Parathyroid adenoma (tissue), 2 donors: Measurements from ENCODE around the gene NDUFS3.

Source experiments
- H2AFZ ChIP-seq: fragments of 300-600 bp; sonication (generic); one replicate; pipeline ENCODE4 v1.7.0; 2017; ENCODE audit warnings: antibody characterized with exemption, mild to moderate bottlenecking
- H3K27ac ChIP-seq: fragments of 300-600 bp; sonication (generic); one replicate; pipeline ENCODE4 v1.7.0; 2017
- H3K27me3 ChIP-seq: fragments of 300-600 bp; sonication (generic); one replicate; pipeline ENCODE4 v1.7.0; 2017; ENCODE audit warnings: low read length; ENCODE audit not compliant: control insufficient read depth, insufficient read depth
- H3K36me3 ChIP-seq: fragments of 300-600 bp; sonication (generic); one replicate; pipeline ENCODE4 v1.7.0; 2017; ENCODE audit warnings: low read length; ENCODE audit not compliant: control insufficient read depth, insufficient read depth
- H3K4me1 ChIP-seq: fragments of 300-600 bp; sonication (generic); one replicate; pipeline ENCODE4 v1.7.0; 2017; ENCODE audit warnings: control low read depth
- H3K4me2 ChIP-seq: fragments of 300-600 bp; sonication (generic); one replicate; pipeline ENCODE4 v1.7.0; 2017; ENCODE audit warnings: low read length
- H3K4me3 ChIP-seq: fragments of 300-600 bp; sonication (generic); one replicate; pipeline ENCODE4 v1.7.0; 2017; ENCODE audit warnings: low read depth, low read length
- H3K79me2 ChIP-seq: fragments of 300-600 bp; sonication (generic); one replicate; pipeline ENCODE4 v1.7.0; 2017; ENCODE audit warnings: control low read depth
- H3K9ac ChIP-seq: fragments of 300-600 bp; sonication (generic); one replicate; pipeline ENCODE4 v1.7.0; 2017; ENCODE audit warnings: mild to moderate bottlenecking
- H3K9me3 ChIP-seq: fragments of 300-600 bp; sonication (generic); one replicate; pipeline ENCODE4 v1.7.0; 2017; ENCODE audit warnings: low read length; ENCODE audit not compliant: control insufficient read depth
- TF ChIP-seq, protein P1 (sequence below): fragments of 300-600 bp; sonication (generic); IDR thresholded peaks from one replicate; pipeline ENCODE4 v1.7.0; 2017; ENCODE audit warnings: antibody characterized with exemption, mild to moderate bottlenecking
- donor health status: primary hyperparathyroidism.

The NDUFS3 gene

DNA sequence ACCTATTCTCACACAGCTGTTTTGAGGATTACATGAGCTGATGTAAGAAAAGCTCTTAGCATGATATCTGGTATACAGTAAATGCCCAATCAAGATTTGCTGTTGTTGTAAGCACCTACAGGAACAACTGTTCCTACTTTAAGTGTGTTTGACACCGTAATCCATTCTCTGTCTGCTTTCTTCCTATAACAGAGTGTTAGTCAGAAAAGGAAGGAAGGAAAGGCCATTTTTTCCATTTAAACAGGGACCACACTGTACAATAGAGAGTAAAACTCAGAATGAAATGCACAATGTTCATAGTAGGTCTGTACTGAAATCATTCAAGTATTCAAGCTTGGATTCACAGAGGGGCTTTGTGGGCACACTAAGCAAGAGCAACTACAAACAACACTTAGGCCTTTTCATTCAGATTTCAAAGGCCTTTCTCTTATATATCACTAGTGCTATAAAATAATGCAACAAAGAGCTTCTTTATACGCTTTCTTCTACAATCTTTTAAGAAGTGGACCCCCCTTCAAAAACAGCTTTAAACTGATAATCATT, 42.0 kb downstream of the NDUFS3 start:
- H3K79me2 ChIP-seq: no peaks in the 10 kb centered on the region
- no peak overlapping the region for H3K9ac ChIP-seq
- no peaks in the 10 kb centered on the region for H3K9me3 ChIP-seq
- no peaks in the 10 kb centered on the region for H3K27me3 ChIP-seq
- H3K36me3 ChIP-seq: no peaks in the 10 kb centered on the region
- H3K27ac ChIP-seq: no peak overlapping the region
- H3K4me1 ChIP-seq: no peaks in the 10 kb centered on the region
- no peak overlapping the region for H3K4me2 ChIP-seq
- H3K4me3 ChIP-seq: no peak overlapping the region
- H2AFZ ChIP-seq: no peak overlapping the region
- TF ChIP-seq, protein P1, sequence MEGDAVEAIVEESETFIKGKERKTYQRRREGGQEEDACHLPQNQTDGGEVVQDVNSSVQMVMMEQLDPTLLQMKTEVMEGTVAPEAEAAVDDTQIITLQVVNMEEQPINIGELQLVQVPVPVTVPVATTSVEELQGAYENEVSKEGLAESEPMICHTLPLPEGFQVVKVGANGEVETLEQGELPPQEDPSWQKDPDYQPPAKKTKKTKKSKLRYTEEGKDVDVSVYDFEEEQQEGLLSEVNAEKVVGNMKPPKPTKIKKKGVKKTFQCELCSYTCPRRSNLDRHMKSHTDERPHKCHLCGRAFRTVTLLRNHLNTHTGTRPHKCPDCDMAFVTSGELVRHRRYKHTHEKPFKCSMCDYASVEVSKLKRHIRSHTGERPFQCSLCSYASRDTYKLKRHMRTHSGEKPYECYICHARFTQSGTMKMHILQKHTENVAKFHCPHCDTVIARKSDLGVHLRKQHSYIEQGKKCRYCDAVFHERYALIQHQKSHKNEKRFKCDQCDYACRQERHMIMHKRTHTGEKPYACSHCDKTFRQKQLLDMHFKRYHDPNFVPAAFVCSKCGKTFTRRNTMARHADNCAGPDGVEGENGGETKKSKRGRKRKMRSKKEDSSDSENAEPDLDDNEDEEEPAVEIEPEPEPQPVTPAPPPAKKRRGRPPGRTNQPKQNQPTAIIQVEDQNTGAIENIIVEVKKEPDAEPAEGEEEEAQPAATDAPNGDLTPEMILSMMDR: no peak

DNA sequence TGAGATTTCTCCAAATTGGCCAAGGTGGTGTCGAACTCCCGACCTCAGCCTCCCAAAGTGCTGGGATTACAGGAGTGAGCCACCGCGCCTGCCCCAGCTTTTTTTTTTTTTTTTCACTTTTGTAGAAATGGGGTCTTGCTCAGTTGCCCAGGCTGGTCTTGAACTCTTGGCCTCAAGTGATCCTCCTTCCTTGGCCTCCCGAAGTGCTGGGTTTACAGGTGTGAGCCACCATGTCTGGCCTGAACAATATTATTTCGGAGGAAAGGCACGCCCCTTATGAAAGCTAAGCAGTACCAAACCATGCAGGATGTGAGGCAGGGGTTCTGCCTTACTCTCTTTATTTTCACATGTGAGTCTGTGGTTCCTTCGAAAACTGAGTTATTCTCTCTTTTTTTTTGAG, 47.4 kb downstream of the NDUFS3 start:
- TF ChIP-seq, protein P1: no peak
- no peaks in the 10 kb centered on the region for H3K27me3 ChIP-seq
- H3K4me2 ChIP-seq: no peak overlapping the region
- H3K4me1 ChIP-seq: no peaks in the 10 kb centered on the region
- H3K9me3 ChIP-seq: no peaks in the 10 kb centered on the region
- no peaks in the 10 kb centered on the region for H3K36me3 ChIP-seq
- no peak overlapping the region for H3K27ac ChIP-seq
- no peak overlapping the region for H3K9ac ChIP-seq
- H2AFZ ChIP-seq: no peak overlapping the region
- H3K4me3 ChIP-seq: no peak overlapping the region
- H3K79me2 ChIP-seq: no peaks in the 10 kb centered on the region

DNA sequence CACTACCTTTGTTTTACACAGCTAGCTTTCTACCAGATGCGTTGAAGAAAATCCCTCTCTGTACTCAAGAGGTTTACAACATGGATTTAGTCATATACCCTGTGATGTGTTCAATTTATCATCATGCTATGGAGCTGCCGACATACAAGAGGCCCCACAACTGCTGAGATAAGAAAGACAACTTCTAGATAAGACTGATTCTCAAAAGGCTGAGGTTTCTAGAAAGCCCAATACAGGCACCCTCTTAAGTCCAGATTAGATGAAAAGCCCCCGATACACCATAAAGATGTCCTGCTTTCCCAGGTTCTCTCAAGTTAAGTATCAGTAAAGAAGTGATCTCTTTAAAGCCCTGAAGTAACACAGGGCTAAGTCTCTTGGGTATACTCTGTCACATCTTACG, 49.2 kb downstream of the NDUFS3 start:
- H3K4me1 ChIP-seq: no peaks in the 10 kb centered on the region
- H3K4me3 ChIP-seq: no peak overlapping the region
- no peak overlapping the region for H2AFZ ChIP-seq
- H3K79me2 ChIP-seq: no peaks in the 10 kb centered on the region
- H3K9ac ChIP-seq: no peak overlapping the region
- no peaks in the 10 kb centered on the region for H3K9me3 ChIP-seq
- no peaks in the 10 kb centered on the region for H3K36me3 ChIP-seq
- TF ChIP-seq, protein P1: no peak
- no peaks in the 10 kb centered on the region for H3K27me3 ChIP-seq
- H3K4me2 ChIP-seq: no peak overlapping the region
- H3K27ac ChIP-seq: no peak overlapping the region

DNA sequence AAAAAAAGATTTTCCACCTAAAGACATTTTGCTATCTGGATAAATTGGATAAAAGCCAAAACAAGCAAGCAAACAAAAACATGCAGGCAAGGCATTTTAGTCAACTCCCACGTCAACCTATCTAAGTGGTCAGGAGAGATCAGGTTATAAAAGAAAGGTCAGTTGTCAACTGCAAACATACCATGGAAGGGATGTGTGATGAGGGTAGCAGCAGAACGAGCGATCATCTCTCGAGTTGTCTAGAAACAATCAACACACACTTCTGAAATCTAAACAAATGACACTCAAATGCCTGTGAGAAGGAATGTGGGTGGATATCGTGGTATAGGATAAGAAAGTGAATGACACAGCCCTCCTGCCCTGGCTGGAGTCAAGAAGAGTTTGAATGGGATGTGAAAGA, 52.6 kb downstream of the NDUFS3 start:
- Histone ChIP-seq H2AFZ (no peak overlapping the region), H3K27me3 (no peaks in the 10 kb centered on the region), H3K4me1 (no peaks in the 10 kb centered on the region), H3K79me2 (no peaks in the 10 kb centered on the region), H3K4me3 (no peak overlapping the region), H3K27ac (no peak overlapping the region), H3K9me3 (no peaks in the 10 kb centered on the region), H3K36me3 (no peaks in the 10 kb centered on the region), H3K9ac (no peak overlapping the region), H3K4me2 (no peak overlapping the region)
- TF ChIP-seq, protein P1: no peak
